PC-3 (cell line): ENCODE measurements around the gene VWA1. TPM values are rescaled to one million over a fixed set of nuclear protein-coding genes. Genes with fewer than 3 reads are reported as not detected.
A peak's percentile ranks its signal among the peaks of the same experiment; 100 is the strongest.

Experiments used
- ATAC-seq: fragments of 200-7000 bp; cut with Tn5 transposase; 2 replicates; pipeline ENCODE4 v1.9.1; 2020; ENCODE audit warnings: mild to moderate bottlenecking, moderate library complexity
- BruUV-seq: library from RNA; stranded (reverse); fragments of 400-500 nt; replicated peaks from 2 replicates; lab custom pipeline; 2021; lab: Mats Ljungman, UMichigan
- CTCF ChIA-PET: fragments of 300-600 bp; sonication (Branson Sonifier 250); formaldehyde crosslinking; loops from one replicate; lab custom pipeline; 2022; ENCODE audit warnings: antibody characterized with exemption; lab: Charles Lee
- POLR2A ChIA-PET: fragments of 300-600 bp; sonication (Branson Sonifier 250); formaldehyde crosslinking; loops from one replicate; lab custom pipeline; 2022; ENCODE audit warnings: antibody characterized with exemption; ENCODE audit not compliant: unreplicated experiment; lab: Charles Lee
- DNase-seq: peaks from one replicate; pipeline ENCODE4 v3.0.0-alpha.2; 2015
- H2AFZ ChIP-seq: fragments of 300-600 bp; sonication (generic); 2 replicates; pipeline ENCODE4 v1.6.0; 2016; ENCODE audit warnings: antibody characterized with exemption, low read length
- H3F3A ChIP-seq: fragments of 300-600 bp; sonication (generic); one replicate; pipeline ENCODE4 v1.6.0; 2017; ENCODE audit warnings: antibody characterized with exemption, low read length, control low read depth, mild to moderate bottlenecking; ENCODE audit not compliant: unreplicated experiment
- H3K27ac ChIP-seq: fragments of 300-600 bp; sonication (generic); 2 replicates; pipeline ENCODE4 v1.5.1; 2016; ENCODE audit warnings: mild to moderate bottlenecking, low read length
- H3K27me3 ChIP-seq: fragments of 300-600 bp; sonication (generic); 2 replicates; pipeline ENCODE4 v1.6.1; 2016; ENCODE audit warnings: low read length, mixed read lengths
- H3K36me3 ChIP-seq: fragments of 300-600 bp; sonication (generic); 2 replicates; pipeline ENCODE4 v1.6.1; 2016; ENCODE audit warnings: low read depth, mixed run types, low read length, mixed read lengths
- H3K4me1 ChIP-seq: fragments of 300-600 bp; sonication (generic); 2 replicates; pipeline ENCODE4 v1.5.1; 2016; ENCODE audit warnings: low read length; ENCODE audit not compliant: insufficient read depth
- H3K4me2 ChIP-seq: fragments of 300-600 bp; sonication (generic); 2 replicates; pipeline ENCODE4 v1.6.0; 2016; ENCODE audit warnings: low read length
- H3K4me3 ChIP-seq: fragments of 300-600 bp; sonication (generic); 2 replicates; pipeline ENCODE4 v1.5.1; 2016; ENCODE audit warnings: mild to moderate bottlenecking, low read length, mixed read lengths
- H3K79me2 ChIP-seq: fragments of 300-600 bp; sonication (generic); 2 replicates; pipeline ENCODE4 v1.6.1; 2017; ENCODE audit warnings: low read length, mixed read lengths
- H3K9ac ChIP-seq: fragments of 300-600 bp; sonication (generic); 2 replicates; pipeline ENCODE4 v1.6.0; 2016; ENCODE audit warnings: mild to moderate bottlenecking, low read length
- H3K9me2 ChIP-seq: fragments of 300-600 bp; sonication (generic); replicated peaks from 2 replicates; pipeline ENCODE4 v1.6.1; 2016; ENCODE audit warnings: mixed run types, low read length, mixed read lengths
- H3K9me3 ChIP-seq: fragments of 300-600 bp; sonication (generic); 2 replicates; pipeline ENCODE4 v1.6.1; 2016; ENCODE audit warnings: low read length, mixed read lengths
- H4K20me1 ChIP-seq: fragments of 300-600 bp; sonication (generic); 2 replicates; pipeline ENCODE4 v1.6.1; 2016; ENCODE audit warnings: low read length, mixed read lengths
- CTCF ChIP-seq: fragments of 300-600 bp; sonication (generic); conservative IDR thresholded peaks from 2 replicates; pipeline ENCODE4 v1.5.1; 2017; ENCODE audit warnings: antibody characterized with exemption, low read depth, mild to moderate bottlenecking, low read length
- EZH2 ChIP-seq: fragments of 300-600 bp; sonication (generic); IDR thresholded peaks from one replicate; pipeline ENCODE4 v1.6.1; 2017; ENCODE audit warnings: antibody characterized with exemption, mild to moderate bottlenecking, low read length; ENCODE audit not compliant: unreplicated experiment
- EZH2phosphoT487 ChIP-seq: fragments of 300-600 bp; sonication (generic); IDR thresholded peaks from 2 replicates; pipeline ENCODE4 v1.6.1; 2018; ENCODE audit warnings: mild to moderate bottlenecking, antibody characterized with exemption, low read length, borderline replicate concordance
- intact Hi-C: fragments of 100-400 bp; cut with micrococcal nuclease; formaldehyde crosslinking; loops from 2 replicates; pipeline ENCODE4 v1.9.0; 2023
- total RNA-seq: library from RNA; depleted of rRNA; stranded (reverse); fragments of >200 nt; gene quantifications from 2 replicates; pipeline ENCODE4 v1.2.3, GENCODE V29; 2014

Gene VWA1
- total RNA-seq, 1 experiment from 2014 or later, result 59.1 TPM

DNA sequence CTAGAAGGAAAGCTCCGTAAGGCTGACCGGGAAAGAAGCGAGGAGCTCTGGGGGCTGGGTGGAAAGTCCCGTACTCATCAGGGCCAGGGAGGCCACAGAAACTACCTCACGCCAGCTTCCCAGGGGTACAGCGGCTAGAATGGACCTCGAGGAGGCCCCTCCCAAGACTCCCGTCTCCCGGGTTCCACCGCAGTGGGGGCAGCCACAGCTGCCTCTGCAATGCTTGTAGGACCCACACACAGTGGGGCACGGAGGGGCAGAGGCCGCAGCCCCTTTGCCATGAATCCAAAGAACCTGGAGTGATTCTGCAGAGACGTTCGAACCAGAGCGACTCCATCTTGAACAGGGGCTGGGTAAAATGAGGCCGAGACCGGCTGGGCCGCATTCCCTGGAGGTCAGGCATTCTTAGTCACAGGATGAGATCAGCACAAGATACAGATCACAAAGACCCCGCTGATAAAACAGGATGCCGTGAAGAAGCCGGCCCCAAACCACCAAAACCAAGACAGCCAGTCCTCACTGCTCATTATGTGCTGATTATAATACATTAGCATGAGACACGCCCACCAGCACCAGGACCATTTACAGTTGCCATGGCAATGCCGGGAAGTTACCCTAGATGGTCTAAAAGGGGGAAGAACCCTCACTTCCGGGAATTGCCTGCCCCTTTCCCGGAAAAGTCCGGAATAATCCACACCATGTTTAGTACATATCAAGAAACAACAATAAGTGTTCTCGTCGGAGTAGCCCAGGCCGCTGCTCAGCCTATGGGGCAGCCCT lies 12.8 kb upstream of the VWA1 start:
- Histone ChIP-seq H3K9ac (no peak overlapping the region), H3K4me2 (peak overlapping the region; percentile 32; the same call in 1 of the 2 replicates)
- ATAC-seq, result no peak

GRCh38 chr1:1423245-1423597 lies 12.3 kb upstream of the VWA1 start:
- ATAC-seq (no peak), DNase-seq (no peak)
- Histone ChIP-seq H3K4me2 (no peak overlapping the region), H3K36me3 (no peaks in the 10 kb centered on the region), H3K9me2 (no peaks in the 10 kb centered on the region), H3K79me2 (no peaks in the 10 kb centered on the region), H3K27ac (no peak overlapping the region), H3F3A (no peaks in the 10 kb centered on the region), H3K9me3 (no peaks in the 10 kb centered on the region), H2AFZ (no peak overlapping the region), H3K4me3 (no peak overlapping the region), H3K9ac (no peak overlapping the region), H4K20me1 (no peaks in the 10 kb centered on the region), H3K4me1 (peaks cover 15% of the 10 kb centered on the region), H3K27me3 (no peaks in the 10 kb centered on the region)
- intact Hi-C loops, result no loop called here
- CTCF ChIA-PET, result no interaction called here
- TF ChIP-seq EZH2 (no peak), EZH2phosphoT487 (no peak), CTCF (no peak)
- POLR2A ChIA-PET, result no interaction called here
- no TSS peak for BruUV-seq

More for the DNA sequence above, 12.8 kb upstream of the VWA1 start:
- intact Hi-C loops, result no loop called here
- H3K4me1 ChIP-seq, result peaks cover 15% of the 10 kb centered on the region
- no peaks in the 10 kb centered on the region for H3K9me2 ChIP-seq
- no peaks in the 10 kb centered on the region for H3K9me3 ChIP-seq
- H4K20me1 ChIP-seq, result no peaks in the 10 kb centered on the region
- no TSS peak for BruUV-seq
- ChIA-PET POLR2A (no interaction called here), CTCF (no interaction called here)
- H3K27ac ChIP-seq, result no peak overlapping the region
- peak overlapping the region; percentile 51 for H2AFZ ChIP-seq
- peak; percentile 77 for DNase-seq
- H3K4me3 ChIP-seq, result no peak overlapping the region
- H3K27me3 ChIP-seq, result no peaks in the 10 kb centered on the region
- no peaks in the 10 kb centered on the region for H3F3A ChIP-seq
- TF ChIP-seq CTCF, result no peak
- no peak for TF ChIP-seq EZH2phosphoT487
- no peak for TF ChIP-seq EZH2
- no peaks in the 10 kb centered on the region for H3K79me2 ChIP-seq
- H3K36me3 ChIP-seq, result no peaks in the 10 kb centered on the region

DNA sequence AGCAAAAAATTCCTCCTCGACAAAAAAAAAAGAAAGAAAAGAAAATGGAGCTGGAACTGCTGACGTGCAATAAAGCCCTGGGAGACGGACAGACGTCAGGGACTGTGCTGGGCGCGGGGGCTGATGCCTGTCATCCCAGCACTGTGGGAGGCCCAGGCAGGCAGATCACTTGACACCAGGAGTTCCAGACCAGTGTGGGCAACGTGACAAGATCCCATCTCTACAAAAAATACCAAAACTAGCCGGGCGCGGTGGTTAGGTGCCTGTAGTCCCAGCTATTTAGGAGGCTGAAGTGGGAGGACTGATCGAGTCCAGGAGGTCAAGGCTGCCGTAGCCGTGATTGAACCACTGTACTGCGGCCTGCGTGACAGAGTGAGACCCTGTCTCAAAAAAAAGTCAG lies 10.8 kb upstream of the VWA1 start:
- DNase-seq, result no peak
- no TSS peak for BruUV-seq
- Histone ChIP-seq H3K79me2 (no peaks in the 10 kb centered on the region), H3K4me3 (no peak overlapping the region), H3K4me1 (peaks cover 15% of the 10 kb centered on the region), H2AFZ (no peak overlapping the region), H3K9me2 (no peaks in the 10 kb centered on the region), H3K4me2 (no peak overlapping the region), H3K9me3 (no peaks in the 10 kb centered on the region), H3K9ac (no peak overlapping the region), H3K27ac (no peak overlapping the region), H3K36me3 (no peaks in the 10 kb centered on the region), H4K20me1 (no peaks in the 10 kb centered on the region), H3K27me3 (no peaks in the 10 kb centered on the region), H3F3A (peaks cover 4% of the 10 kb centered on the region)
- ChIA-PET CTCF (no interaction called here), POLR2A (no interaction called here)
- intact Hi-C loops, result no loop called here
- ATAC-seq, result no peak
- TF ChIP-seq EZH2 (no peak), CTCF (no peak), EZH2phosphoT487 (no peak)
